ENCODE results near the gene SEC24D.
"Not testable (repeated sequence)": the region's sequence is repeated elsewhere in the genome, so short reads cannot be mapped to it uniquely, and the experiment has no call there.

GRCh38 chr4:118878507-118878906 is 42.6 kb upstream of the SEC24D start:
- TF ChIP-seq POLR2AphosphoS5 (IDR thresholded peaks at IDR 0.05; ENCODE audit: low read depth, low read length); CTCF (IDR thresholded peaks at IDR 0.05): not testable (repeated sequence)

All from Panc1 (cell line).